Activated T-cell treated with anti-CD3 and anti-CD28 coated beads for 4 hours (primary cell): Measurements from ENCODE around the gene GDPGP1.
"Not testable (repeated sequence)": the region's sequence is repeated elsewhere in the genome, so short reads cannot be mapped to it uniquely, and the experiment has no call there.

ENCODE experiments used
- DNase-seq: peaks from one replicate; pipeline ENCODE4 v3.0.0-alpha.2; 2020

GDPGP1 gene

DNA sequence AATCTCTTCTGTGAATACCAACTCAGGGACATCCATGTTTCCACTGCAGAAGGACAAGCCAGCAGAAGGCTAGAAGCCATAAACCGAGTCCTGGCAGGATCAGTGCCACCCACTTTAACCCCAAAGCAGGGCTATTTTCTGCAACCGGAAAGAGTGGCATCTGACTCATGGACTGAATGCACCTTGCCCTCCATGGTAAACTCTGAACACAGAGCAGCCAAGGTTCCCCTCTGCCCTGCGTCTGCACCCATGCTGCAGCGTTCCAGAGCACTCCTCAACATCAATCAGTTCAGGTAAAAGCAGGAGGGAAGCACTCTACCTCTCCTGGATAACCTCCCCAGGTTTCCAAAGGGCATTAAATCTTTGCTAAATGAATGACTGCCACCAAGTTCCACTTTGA, 30.7 kb downstream of the GDPGP1 start:
- DNase-seq = peak; percentile 6

DNA sequence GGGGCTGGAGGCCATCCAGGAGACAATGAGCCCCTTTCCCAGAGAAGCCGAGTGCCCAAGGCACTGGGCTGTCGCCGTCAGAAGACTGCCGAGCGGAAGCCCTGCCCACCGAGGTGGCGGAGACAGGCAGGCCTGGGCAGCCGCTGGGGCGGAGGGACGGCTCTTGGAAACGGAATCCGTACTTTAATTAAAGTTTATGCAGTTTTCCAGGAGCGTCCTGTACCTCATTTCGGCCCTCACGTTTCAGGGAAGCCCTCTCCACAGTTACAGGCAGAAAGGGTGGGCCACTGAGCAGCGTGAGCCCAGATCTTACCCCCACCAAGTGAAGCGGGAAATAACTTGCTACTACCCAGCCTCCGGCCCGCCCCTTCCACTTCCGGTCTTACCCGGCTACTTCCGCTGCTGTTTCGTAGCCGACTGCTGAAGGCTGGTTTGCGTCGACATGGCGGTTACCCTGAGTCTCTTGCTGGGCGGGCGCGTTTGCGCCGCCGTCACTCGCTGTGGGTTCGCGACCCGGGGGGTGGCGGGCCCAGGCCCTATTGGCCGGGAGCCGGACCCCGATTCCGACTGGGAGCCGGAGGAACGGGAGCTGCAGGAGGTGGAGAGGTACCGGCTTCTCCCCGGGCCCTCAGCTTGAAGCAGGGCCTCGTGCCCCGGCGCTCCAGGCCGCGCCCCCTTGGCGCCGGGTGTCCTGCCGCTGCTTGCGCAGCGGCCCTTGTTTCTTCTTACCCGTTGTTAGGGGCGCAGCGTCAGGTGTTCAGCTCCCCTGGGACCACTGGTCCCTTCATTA, 31.5 kb downstream of the GDPGP1 start, which contains the start of gene NGRN:
TSS of gene NGRN (plus strand) at position 402 of the 790 bp plus-strand sequence. CDS start at position 443, 41 bp downstream.
- peak; percentile 86 for DNase-seq

DNA sequence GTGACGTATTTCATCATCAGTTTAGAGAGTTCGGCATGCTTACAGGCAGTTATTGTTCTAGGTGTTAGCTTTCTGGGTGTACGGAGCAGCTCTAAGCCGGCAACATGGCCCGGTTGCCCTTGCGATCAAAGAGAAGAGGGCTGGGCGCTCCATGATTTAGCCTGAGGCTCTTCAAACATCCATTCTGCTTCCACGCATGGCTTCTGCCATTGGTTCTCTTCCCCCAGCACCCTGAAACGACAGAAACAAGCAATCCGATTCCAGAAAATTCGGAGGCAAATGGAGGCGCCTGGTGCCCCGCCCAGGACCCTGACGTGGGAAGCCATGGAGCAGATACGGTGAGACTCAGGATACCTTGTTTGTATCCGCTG, 32.0 kb downstream of the GDPGP1 start:
- peak; percentile 33 for DNase-seq

DNA sequence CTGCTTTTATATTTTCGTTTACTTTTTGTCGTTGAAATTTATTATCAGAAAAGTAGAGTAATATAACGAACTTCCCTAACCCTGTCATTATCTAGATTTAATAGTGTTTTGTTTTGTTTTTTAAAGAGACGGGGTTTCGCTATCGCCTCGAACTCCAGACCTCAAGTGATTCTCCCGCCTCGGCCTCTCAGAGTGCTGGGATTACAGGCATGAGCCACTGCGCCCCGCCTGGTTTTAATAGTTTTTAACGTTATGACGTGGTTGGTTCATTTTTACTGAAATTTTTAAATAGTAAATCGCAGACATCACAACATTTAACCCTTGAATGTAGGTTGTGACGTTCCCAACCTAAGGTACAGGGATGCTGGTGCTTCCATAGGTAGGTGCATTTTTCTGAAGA, 32.5 kb downstream of the GDPGP1 start:
- no peak for DNase-seq

DNA sequence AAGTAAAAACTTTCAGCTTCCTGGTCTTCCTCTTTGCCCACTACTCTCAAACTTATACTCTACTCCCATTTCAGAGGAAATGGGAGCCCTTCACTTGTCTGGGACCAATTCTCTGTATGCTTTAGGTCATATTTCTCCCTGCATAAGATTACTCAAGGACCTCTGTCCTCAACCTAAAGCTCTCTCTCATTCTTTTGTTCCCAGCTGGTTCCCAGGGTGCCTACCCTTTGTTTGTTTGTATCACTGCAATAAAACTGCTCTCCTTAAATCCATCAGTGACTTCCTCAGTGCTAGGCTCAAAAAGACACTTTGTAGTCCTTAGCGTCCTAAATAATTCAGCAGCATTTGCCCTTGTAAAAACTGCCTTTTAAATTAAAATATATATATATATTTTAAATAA, 34.4 kb downstream of the GDPGP1 start:
- DNase-seq = no peak

DNA sequence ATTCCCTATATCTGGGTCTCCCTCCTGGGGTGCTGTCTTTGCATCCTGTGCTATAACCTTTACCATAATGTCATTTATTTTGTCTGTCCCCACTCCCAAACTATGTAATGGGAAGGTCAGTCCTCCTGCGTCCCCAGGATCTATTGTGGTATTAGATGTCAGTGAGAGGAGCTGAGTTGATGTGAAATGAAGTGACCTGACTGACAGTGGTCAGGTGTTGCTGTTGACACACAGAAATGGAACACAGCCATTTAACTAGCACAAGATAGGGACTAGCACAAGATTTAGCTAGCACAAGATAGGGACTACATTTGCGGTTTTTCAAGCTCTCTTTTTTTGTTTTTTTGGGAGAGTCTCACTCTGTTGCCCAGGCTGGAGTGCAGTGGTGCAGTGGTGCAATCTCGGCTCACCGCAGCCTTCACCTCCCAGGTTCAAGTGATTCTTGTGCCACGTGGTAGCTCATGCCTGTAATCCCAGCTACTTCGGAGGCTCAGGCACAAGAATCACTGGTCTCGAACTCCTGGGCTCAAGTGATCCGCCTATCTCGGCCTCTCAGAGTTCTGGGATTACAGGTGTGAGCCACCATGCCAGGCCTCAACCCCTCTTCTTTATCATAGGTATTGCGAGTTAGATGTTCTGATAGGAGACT, 36.6 kb downstream of the GDPGP1 start:
- DNase-seq = no peak

DNA sequence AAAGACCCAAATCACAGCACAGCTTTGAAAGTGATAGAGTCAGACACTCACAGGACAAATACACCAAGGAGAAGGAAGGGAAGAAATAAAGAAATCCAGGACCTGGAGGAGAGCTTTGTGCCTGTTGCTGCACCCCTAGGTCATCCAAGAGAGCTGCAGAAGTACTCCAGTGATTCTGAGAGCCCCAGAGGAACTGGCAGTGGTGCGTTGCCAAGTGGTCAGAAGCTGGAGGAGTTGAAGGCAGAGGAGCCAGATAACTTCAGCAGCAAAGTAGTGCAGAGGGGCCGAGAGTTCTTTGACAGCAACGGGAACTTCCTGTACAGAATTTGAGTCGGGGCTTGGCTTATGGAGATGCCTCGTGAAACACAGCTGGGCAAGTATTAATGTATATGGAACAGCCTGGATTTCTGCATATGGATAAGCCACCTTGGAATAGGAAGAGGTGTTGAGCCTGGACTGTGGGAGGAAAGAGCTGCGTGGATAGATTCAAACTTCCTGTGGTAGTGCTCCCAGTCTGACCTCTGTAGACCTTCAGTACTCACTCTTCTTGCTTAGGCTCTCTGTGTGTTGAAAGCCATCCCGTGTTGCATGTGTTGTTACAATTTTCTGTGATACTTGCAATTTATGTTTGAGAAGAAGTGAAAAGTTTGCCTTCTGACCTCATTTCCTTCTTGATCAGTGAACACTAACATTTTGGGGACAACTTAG, 37.6 kb downstream of the GDPGP1 start:
- no peak for DNase-seq

DNA sequence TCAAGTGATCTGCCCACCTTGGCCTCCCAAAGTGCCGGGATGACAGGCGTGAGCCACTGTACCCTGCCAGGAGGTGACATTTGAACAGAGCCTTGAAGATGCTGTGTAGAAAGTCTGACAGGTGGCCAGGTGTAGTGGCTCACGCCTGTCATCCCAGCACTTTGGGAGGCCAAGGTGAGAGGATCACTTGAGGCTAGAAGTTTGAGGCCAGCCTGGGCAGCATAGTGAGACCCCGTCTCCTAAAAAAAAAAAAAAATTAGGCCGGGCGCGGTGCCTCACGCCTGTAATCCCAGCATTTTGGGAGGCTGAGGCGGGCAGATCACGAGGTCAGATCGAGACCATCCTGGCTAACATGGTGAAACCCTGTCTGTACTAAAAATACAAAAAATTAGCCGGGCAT, 44.5 kb downstream of the GDPGP1 start:
- not testable (repeated sequence) for DNase-seq

DNA sequence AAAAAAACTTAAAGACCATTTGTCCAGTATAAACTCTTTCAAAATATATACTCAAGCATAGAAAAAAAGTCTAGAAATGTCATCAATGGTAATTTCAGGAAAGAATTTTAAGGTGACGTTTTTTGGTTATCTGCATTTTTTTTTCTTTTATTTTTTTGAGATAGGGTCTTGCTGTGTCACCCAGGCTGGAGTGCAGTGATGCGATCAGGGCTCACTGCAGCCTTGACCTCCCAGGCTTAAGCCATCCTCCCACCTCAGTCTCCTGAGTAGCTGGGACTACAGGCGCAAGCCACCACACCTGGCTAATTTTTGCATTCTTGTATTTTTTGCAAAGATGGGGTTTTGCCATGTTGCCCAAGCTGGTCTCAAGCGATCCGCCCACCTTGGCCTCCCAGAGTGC, 46.7 kb downstream of the GDPGP1 start:
- not testable (repeated sequence) for DNase-seq

DNA sequence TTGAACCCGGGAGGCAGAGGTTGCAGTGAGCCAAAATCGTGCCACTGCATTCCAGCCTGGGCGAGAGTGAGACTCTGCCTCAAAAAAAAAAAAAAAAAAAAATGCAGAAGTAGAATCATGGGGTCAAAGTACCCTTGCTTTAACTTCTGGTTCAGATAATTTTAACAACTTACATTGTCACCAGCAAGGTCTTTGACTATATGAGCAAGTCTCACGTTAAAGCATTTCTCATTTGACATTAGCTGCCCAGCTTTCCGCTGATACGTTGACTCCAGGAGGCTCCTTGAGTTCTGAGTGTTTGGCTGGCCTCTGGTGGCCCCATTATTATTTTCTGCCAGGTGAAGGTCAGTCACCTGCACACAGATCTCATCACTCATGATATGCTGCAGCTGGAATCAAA, 47.6 kb downstream of the GDPGP1 start:
- not testable (repeated sequence) for DNase-seq

DNA sequence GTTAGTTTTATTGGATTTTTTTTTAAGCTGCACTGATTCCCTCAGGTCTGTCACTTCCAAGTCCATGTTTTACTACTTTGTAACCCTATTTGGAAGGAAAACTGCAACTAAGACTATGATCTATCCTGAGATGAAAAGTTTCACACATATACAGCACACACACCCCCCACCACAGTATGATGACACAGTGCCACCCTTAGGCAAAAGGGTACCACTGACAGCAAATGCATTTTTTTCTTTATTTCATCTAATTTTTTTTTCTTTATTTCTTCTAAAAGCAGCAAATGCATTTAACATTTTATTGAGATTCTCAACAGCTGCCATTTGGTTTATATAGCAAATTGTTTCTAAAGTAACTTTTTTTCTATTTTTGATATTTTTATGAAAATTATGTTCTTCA, 52.7 kb downstream of the GDPGP1 start:
- DNase-seq = peak; percentile 26

DNA sequence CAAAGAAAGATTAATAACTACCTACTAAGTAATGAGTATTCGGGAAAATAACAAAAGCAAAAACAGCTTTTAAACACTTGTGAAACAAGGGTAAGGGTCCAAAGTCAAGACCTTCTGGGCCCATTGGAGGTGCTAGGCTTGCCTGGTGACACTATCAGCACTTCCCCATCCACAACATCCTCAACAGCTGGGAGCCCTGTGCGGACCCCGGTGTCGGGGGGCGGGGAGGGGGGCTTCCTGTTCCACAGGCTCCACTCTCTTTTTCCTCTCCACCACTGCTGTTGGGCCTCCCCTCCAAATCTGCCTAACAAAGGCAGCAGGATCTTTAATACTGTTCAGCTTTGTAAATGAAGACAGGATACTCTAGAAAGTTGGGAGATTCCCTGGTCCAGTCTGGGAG, 53.1 kb downstream of the GDPGP1 start:
- DNase-seq = no peak

DNA sequence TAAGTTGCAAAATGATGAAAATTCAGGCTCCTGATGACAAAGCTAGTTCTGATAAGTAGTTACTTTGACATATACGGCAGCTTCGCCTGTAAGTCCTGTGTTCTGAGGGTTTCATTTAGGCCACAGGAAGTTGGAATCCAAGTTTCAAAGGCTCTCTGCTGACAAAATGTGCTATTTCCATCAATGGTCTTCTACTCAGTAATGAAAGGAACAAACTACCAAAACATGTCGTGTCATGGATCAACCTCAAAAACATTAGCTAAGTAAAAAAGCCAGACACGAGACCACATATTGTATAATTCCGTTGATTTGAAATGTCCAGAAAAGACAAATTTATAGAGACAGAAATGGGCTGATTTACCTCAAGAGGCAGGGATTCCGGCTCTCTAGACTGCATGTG, 53.9 kb downstream of the GDPGP1 start:
- no peak for DNase-seq

DNA sequence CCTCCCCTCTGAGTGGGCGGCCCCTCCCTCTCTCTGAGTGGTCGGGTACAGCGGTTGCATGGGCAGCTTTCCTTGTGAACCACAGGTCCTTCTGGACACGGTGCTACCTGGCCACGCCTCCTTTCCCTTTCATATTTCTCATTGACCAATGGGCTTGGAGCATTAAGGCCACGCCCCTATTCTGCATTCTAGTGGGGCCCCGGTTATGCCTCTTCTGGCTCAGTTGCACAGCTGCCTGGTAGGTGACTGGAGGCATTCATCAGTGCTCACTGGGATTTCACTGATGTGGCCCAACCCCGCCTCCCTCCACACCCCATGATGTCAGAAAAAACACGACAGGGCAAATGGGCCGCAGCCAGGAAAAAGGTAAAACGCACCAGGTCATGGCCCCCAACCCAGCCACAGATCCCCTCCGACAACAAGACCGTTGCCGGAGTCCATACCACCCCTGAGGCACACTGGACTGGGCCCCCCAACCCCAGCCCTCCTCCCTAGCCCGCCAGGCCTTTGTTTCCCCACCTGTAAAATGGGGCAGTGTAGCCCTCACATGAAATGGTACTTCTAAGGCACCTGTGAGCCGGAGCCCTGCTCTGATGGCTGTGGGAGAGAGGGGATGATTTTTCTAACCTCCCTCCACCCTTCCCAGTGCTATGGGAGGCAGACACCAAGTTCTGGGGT, 57.8 kb downstream of the GDPGP1 start:
- no peak for DNase-seq

DNA sequence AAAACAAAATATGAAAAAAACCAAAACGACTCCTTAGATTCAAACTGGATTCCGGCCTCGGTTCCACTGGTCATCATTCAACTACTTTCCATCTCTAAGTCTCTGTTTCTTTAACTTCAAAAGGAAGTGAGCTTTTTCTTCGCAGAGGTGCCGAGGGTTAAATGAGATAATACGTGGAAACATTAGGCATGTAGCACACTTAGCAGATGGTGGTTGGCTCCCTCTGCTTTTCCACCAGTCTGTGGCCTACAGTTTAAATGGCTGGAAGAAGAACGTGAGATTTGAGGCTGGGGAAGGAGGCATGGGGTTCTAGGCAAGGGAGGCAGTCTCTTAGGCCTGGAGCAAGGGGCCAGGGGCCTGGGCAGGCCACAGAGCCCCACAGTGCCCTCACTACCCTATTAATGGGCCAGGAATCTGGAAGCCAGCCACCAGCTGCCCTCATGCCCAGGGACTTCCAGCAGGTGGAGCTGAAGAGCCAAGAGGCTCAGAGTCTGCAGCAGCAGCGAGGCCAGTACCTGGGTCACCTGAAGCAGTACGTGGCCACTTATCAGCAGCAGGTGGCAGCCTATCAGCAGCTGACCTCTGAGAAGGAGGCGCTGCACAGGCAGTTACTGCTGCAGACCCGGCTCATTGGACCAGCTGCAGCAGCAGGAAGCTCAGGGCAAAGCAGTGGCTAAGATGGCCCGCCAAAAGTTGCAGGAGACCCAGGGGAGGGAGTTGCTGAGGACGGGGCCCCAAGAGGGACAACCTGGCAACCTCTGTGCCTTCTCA, 59.2 kb downstream of the GDPGP1 start:
- DNase-seq = peak; percentile 66

DNA sequence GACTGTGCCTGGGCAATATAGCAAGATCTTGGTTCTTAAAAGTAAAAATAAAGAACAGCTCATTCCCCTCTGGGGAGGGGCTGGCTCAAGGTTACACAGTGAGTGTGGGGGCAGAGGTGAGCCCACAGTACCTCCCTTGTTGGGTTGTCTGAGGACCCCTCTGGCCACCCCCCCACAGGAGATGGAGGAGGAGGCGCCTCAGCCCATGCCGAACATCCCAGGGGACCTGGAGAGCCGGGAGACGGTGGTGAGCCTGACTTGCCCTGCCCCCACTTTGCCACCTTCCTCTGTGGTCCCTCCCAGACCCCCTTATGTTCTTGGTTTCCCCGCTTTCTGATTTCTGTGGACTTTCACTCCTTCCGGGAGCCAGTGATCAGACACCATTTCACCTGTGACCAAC, 60.1 kb downstream of the GDPGP1 start:
- no peak for DNase-seq

DNA sequence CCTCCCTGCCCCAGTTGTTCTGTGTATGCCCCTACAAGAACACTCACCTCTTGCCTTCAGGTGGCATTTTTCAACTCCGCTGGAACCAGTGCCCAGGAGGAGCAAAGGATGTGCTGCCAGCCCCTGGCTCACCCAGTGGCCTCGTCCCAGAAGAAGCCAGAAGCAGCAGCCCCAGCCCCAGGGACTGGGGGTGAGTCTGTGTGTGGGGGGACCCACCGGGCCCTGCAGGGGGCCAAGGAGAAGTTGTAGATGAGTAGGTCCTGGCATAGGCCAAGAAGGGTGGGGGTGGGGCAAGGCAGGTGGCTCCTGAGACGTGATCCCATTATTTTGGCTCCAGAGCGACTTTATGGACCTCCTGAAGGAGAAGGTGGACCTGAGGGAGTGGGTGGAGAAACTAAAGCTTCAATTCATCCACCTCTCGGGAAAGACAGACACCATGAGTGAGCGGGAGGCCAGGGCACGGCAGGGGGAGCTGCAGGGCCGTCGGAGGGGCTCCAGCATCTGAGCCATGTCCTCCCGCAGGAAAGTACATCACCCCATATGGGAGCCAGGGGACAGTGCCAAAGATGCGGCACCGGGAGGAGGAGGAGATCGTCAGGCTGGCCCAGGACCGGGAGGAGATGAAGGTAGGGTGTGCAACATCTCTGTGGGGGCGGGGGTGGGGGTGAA, 60.7 kb downstream of the GDPGP1 start:
- no peak for DNase-seq

DNA sequence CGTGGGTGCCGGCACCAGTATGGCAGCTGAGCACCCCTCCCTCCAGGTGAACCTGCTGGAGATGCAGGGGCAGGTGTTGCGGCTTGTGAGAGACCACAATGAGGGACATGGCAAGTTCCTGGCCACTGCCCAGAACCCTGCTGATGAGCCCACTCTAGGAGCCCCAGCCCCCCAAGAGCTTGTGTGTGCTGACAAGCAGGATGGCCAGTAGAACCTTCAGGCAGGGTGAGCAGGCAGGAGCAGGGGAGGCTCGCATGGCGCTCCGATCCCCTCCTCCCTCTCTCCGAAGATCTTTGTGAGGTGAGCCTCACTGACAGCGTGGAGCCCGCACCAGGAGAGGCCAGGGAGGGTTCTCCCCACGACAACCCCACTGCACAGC, 61.2 kb downstream of the GDPGP1 start:
- DNase-seq = no peak
